ENCODE results near the gene CERS6. TPM values are rescaled to one million over a fixed set of nuclear protein-coding genes. Genes with fewer than 3 reads are reported as not detected.

The CERS6 gene
- total RNA-seq, 4 donors from 2014 or later: 17.6 to 31.1 (median 24.1) TPM

DNA sequence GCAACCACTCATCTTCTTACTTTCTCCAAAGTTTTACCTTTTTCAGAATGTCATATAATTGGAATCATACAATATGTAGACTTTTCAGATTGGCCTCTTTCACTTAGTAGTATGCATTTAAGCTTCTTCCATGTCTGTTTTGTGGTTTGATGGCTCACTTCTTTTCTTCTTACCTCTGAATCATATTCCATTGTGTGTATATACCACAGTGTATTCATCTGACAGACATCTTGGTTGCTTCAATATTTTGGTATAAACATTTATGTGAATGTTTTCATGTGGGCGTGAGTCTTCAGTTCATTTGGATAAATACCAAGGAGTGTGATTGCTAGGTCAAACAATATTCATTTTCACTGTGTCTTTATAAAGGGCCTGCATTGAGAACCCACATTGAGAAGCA is 210.3 kb downstream of the CERS6 start:
- TF ChIP-seq, protein P1, sequence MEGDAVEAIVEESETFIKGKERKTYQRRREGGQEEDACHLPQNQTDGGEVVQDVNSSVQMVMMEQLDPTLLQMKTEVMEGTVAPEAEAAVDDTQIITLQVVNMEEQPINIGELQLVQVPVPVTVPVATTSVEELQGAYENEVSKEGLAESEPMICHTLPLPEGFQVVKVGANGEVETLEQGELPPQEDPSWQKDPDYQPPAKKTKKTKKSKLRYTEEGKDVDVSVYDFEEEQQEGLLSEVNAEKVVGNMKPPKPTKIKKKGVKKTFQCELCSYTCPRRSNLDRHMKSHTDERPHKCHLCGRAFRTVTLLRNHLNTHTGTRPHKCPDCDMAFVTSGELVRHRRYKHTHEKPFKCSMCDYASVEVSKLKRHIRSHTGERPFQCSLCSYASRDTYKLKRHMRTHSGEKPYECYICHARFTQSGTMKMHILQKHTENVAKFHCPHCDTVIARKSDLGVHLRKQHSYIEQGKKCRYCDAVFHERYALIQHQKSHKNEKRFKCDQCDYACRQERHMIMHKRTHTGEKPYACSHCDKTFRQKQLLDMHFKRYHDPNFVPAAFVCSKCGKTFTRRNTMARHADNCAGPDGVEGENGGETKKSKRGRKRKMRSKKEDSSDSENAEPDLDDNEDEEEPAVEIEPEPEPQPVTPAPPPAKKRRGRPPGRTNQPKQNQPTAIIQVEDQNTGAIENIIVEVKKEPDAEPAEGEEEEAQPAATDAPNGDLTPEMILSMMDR (IDR thresholded peaks at IDR 0.05): no peak
- Histone ChIP-seq H3K9me3 (no peaks in the 10 kb centered on the region), H3K4me1 (peaks cover 0 to 6% (median 0%) of the 10 kb centered on the region in 3 donors), H3K27me3 (no peaks in the 10 kb centered on the region), H3K4me3 (no peak overlapping the region), H3K27ac (no peak overlapping the region), H3K36me3 (no peaks in the 10 kb centered on the region)
- intact Hi-C loops (cut with DNase I): no loop called here
- DNase-seq: no peak
- 50 to 70% methylated on average over 1 of the region's 1 CpG for WGBS, 2 donors

DNA sequence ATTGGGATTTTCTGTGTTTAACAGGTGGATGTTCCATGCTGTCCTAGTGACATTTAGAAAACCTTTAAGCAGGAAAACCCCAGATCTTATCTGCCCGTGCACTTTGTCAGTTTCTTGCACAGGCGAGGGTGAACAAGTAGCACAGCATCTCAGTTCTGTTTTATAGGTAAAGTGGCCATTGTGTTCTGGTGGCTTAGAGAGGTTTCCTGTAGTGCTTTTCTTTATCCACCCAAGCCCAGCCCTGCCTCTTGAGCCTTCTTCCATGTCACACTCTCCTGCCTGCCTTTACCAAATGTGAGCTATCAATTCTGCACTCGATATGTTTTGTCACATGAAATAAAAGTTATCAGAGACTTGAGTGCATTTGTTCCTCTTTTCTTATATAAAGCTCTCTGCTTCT is 211.1 kb downstream of the CERS6 start:
- H3K27ac ChIP-seq: no peak overlapping the region
- WGBS, 2 donors: 75 to 85% methylated on average over 3 of the region's 3 CpGs
- H3K4me1 ChIP-seq: peaks cover 0 to 6% (median 0%) of the 10 kb centered on the region in 3 donors
- no peak overlapping the region for H3K4me3 ChIP-seq
- intact Hi-C loops (cut with DNase I): no loop called here
- no peaks in the 10 kb centered on the region for H3K36me3 ChIP-seq
- TF ChIP-seq POLR2A (IDR thresholded peaks at IDR 0.05): no peak
- TF ChIP-seq, protein P1 (IDR thresholded peaks at IDR 0.05): no peak
- H3K9me3 ChIP-seq: no peaks in the 10 kb centered on the region
- DNase-seq: no peak
- no peaks in the 10 kb centered on the region for H3K27me3 ChIP-seq

DNA sequence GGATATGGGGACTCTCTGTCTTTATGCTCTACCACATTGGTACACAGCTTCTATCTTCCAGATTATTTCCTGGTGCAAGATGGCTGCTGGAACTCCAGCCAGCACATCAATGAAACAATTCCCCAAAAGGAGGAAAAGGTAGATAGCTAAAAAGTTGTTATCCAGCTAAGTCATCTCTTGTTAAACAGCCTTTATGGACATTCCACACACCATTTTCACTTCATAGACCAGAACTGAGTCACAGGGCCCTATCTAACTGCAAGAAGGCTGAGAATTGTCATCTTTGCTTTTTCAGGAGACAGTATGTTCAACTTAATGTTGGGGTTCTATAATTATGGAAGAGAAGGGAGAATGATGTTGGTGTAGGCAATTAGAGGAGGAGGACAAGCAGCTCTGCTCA is 213.1 kb downstream of the CERS6 start:
- Histone ChIP-seq H3K4me3 (no peak overlapping the region), H3K36me3 (no peaks in the 10 kb centered on the region), H3K27me3 (no peaks in the 10 kb centered on the region), H3K9me3 (no peaks in the 10 kb centered on the region), H3K27ac (no peak overlapping the region), H3K4me1 (no peaks in the 10 kb centered on the region)
- intact Hi-C loops (cut with DNase I): no loop called here
- TF ChIP-seq, protein P1 (IDR thresholded peaks at IDR 0.05): no peak
- no peak for TF ChIP-seq POLR2A (IDR thresholded peaks at IDR 0.05)
- DNase-seq: no peak

DNA sequence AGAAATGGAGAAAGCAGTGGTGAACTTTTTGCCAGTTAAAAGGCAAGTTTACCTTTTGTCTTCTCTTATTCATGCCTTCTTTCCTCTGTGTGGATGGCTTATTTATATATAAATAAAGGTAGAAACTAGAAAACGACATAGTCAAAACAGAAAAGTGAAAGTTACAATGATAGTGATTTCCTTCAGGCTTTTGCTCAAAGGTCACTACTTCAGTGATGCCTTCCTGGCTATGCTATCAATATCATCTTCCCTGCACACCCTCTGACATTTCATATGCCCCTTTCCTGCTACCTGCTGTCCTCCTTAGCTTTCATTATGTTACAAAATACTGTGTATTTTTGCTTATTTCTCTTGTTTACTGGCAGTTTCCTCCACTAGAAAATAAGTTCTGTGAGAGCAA is 214.4 kb downstream of the CERS6 start:
- 59 to 65% methylated on average over 1 of the region's 1 CpG for WGBS, 2 donors
- intact Hi-C loops (cut with DNase I): no loop called here
- no peak overlapping the region for H3K4me3 ChIP-seq
- no peak overlapping the region for H3K27ac ChIP-seq
- no peak for DNase-seq
- H3K4me1 ChIP-seq: no peaks in the 10 kb centered on the region
- H3K9me3 ChIP-seq: no peaks in the 10 kb centered on the region
- no peaks in the 10 kb centered on the region for H3K36me3 ChIP-seq
- TF ChIP-seq POLR2A (IDR thresholded peaks at IDR 0.05): no peak
- TF ChIP-seq, protein P1 (IDR thresholded peaks at IDR 0.05): no peak
- H3K27me3 ChIP-seq: no peaks in the 10 kb centered on the region

DNA sequence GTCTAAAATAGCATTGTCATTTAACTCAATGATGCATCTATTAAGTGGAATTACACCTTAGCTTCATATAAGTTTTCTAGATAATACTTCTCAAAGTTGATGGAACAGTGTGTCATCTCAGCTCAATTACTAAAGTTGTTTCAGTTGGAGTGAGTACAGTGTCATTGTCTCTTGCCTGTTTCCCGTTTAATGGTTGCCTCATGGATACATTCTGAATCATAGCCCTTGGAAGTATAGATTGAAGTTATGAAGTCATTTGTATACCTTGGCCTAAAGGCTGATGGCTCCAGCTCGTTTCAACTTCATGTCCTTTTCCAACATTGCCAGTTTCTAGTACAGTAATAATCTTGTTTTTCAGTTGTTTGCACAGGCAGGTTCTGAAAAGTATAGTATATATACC is 215.9 kb downstream of the CERS6 start:
- WGBS, 2 donors: 46 to 71% methylated on average over 2 of the region's 2 CpGs
- Histone ChIP-seq H3K27me3 (no peaks in the 10 kb centered on the region), H3K9me3 (no peaks in the 10 kb centered on the region), H3K27ac (no peak overlapping the region), H3K4me1 (no peaks in the 10 kb centered on the region), H3K4me3 (no peak overlapping the region), H3K36me3 (no peaks in the 10 kb centered on the region)
- intact Hi-C loops (cut with DNase I): no loop called here
- TF ChIP-seq, protein P1 (IDR thresholded peaks at IDR 0.05): no peak
- TF ChIP-seq POLR2A (IDR thresholded peaks at IDR 0.05): no peak
- DNase-seq: no peak

All from esophagus squamous epithelium (tissue), 5 donors.